Testis (tissue), 2 donors: Measurements from ENCODE around the gene RPL29.

Source experiments
- POLR2A ChIP-seq: fragments of 450-650 bp; IDR thresholded peaks from one replicate; pipeline ENCODE4 v1.6.1; 2017; ENCODE audit warnings: antibody characterized with exemption, mild to moderate bottlenecking, moderate library complexity
- TF ChIP-seq, protein P1 (sequence below), 3 experiments: fragments of 450-650 bp in 2 of 3; fragments of 200-600 bp in 1 of 3; sonication (generic) in 1 of 3; IDR thresholded peaks; one replicate each; pipeline ENCODE4 v1.5.1; 2016 to 2019; ENCODE audit warnings: antibody characterized with exemption in 3 of 3, mild to moderate bottlenecking in 2 of 3, moderate library complexity in 1 of 3

- TF ChIP-seq, protein P1, sequence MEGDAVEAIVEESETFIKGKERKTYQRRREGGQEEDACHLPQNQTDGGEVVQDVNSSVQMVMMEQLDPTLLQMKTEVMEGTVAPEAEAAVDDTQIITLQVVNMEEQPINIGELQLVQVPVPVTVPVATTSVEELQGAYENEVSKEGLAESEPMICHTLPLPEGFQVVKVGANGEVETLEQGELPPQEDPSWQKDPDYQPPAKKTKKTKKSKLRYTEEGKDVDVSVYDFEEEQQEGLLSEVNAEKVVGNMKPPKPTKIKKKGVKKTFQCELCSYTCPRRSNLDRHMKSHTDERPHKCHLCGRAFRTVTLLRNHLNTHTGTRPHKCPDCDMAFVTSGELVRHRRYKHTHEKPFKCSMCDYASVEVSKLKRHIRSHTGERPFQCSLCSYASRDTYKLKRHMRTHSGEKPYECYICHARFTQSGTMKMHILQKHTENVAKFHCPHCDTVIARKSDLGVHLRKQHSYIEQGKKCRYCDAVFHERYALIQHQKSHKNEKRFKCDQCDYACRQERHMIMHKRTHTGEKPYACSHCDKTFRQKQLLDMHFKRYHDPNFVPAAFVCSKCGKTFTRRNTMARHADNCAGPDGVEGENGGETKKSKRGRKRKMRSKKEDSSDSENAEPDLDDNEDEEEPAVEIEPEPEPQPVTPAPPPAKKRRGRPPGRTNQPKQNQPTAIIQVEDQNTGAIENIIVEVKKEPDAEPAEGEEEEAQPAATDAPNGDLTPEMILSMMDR (IDR thresholded peaks at IDR 0.05): no peak
- TF ChIP-seq POLR2A: no peak
Measured at GRCh38 chr3:51988286-51989146, 7.2 kb downstream of the RPL29 start.
